Small intestine (tissue), 7 donors: ENCODE data around the gene TSPAN18. TPM values are rescaled to one million over a fixed set of nuclear protein-coding genes. Genes with fewer than 3 reads are reported as not detected.
A peak's percentile ranks its signal among the peaks of the same experiment; 100 is the strongest.

ENCODE experiments used
- DNase-seq, 2 donors: peaks; one replicate each; pipeline versions ENCODE4 v3.0.0 to v3.0.0-alpha.2; 2013
- FAIRE-seq: peaks from 2 replicates; lab custom pipeline; 2012; peaks lifted over from hg19 to GRCh38; lab: Jason Lieb, UNC
- H3K27ac ChIP-seq, 3 donors: one replicate each; pipeline ENCODE4 v1.5.1; 2013; ENCODE audit warnings: low read length in 2 of 3, mild to moderate bottlenecking in 2 of 3, control low read depth in 1 of 3, inconsistent platforms in 1 of 3, low read depth in 1 of 3, moderate library complexity in 1 of 3
- H3K27me3 ChIP-seq, 3 donors: one replicate each; pipeline ENCODE4 v1.6.1; 2013; ENCODE audit warnings: low read length in 3 of 3, inconsistent platforms in 1 of 3; ENCODE audit not compliant: control insufficient read depth in 3 of 3, insufficient read depth in 3 of 3
- H3K36me3 ChIP-seq, 3 donors: one replicate each; pipeline ENCODE4 v1.6.1; 2013; ENCODE audit warnings: low read length in 3 of 3, inconsistent platforms in 1 of 3, low read depth in 1 of 3, mild to moderate bottlenecking in 1 of 3, moderate library complexity in 1 of 3; ENCODE audit not compliant: control insufficient read depth in 3 of 3, insufficient read depth in 2 of 3
- H3K4me1 ChIP-seq, 3 donors: one replicate each; pipeline ENCODE4 v1.6.1; 2013; ENCODE audit warnings: low read length in 2 of 3, inconsistent platforms in 1 of 3, low read depth in 1 of 3, mild to moderate bottlenecking in 1 of 3, moderate library complexity in 1 of 3; ENCODE audit not compliant: control insufficient read depth in 3 of 3, insufficient read depth in 2 of 3
- H3K4me3 ChIP-seq, 3 donors: one replicate each; pipeline ENCODE4 v1.5.1; 2013; ENCODE audit warnings: low read length in 3 of 3, control low read depth in 1 of 3, inconsistent platforms in 1 of 3, low read depth in 1 of 3, mild to moderate bottlenecking in 1 of 3, moderate library complexity in 1 of 3
- H3K9me3 ChIP-seq, 2 donors: one replicate each; pipeline ENCODE4 v1.6.1; 2013; ENCODE audit warnings: low read depth in 1 of 2, low read length in 1 of 2; ENCODE audit not compliant: control insufficient read depth in 2 of 2, insufficient read depth in 1 of 2
- WGBS, 3 donors: extraction: QIAGEN DNeasy Blood & Tissue Kit; methylation state at CpG; one replicate each; pipeline ENCODE4 v1.1.7; 2013; 5-methylcytosine and 5-hydroxymethylcytosine counted together
- polyA plus RNA-seq, 4 donors: library from polyadenylated mRNA; stranded (reverse) in 3 of 4; unstranded in 1 of 4; fragments of 200-250 nt in 3 of 4; fragments of 120-200 nt in 1 of 4; gene quantifications; one replicate each; pipeline versions ENCODE4 v1.2.1 to v1.2.3, GENCODE V29; 2013
- donor health status: healthy with polysubstance abuse.
- donor health status: control.
- donor health status: control.
- donor health status: Bipolar disorder and iron deficiency.
- donor health status: healthy.

Gene TSPAN18
- polyA plus RNA-seq, 4 donors: 1.1 to 45.2 (median 8.8) TPM; not detected in 1

- Histone ChIP-seq H3K4me1 (peaks cover 4 to 48% (median 5%) of the 10 kb centered on the region in 3 donors), H3K36me3 (no peaks in the 10 kb centered on the region), H3K4me3 (no peak overlapping the region), H3K27me3 (no peaks in the 10 kb centered on the region), H3K27ac (peak overlapping the region in 1 of 3 donors; percentile 67), H3K9me3 (no peaks in the 10 kb centered on the region)
- FAIRE-seq (no peak), DNase-seq (peak in 1 of 2 donors; percentile 79)
- WGBS, 3 donors: 12 to 53% (median 13%) methylated on average over 2 of the region's 2 CpGs
Measured at GRCh38 chr11:44952082-44952481, 225.3 kb downstream of the TSPAN18 start.

GRCh38 chr11:44952500-44953260 is 225.9 kb downstream of the TSPAN18 start:
- Histone ChIP-seq H3K9me3 (no peaks in the 10 kb centered on the region), H3K36me3 (no peaks in the 10 kb centered on the region), H3K27ac (peak overlapping the region in 1 of 3 donors; percentile 67), H3K4me3 (no peak overlapping the region), H3K27me3 (no peaks in the 10 kb centered on the region), H3K4me1 (peaks cover 4 to 52% (median 5%) of the 10 kb centered on the region in 3 donors)
- FAIRE-seq (no peak), DNase-seq (peak in 1 of 2 donors; percentile 39)
- 9 to 56% (median 38%) methylated on average over 3 of the region's 3 CpGs for whole genome bisulfite sequencing, 3 donors

GRCh38 chr11:44954051-44954906 is 227.5 kb downstream of the TSPAN18 start:
- Histone ChIP-seq H3K36me3 (no peaks in the 10 kb centered on the region), H3K4me1 (peaks cover 4 to 62% (median 5%) of the 10 kb centered on the region in 3 donors), H3K9me3 (no peaks in the 10 kb centered on the region), H3K27me3 (no peaks in the 10 kb centered on the region), H3K4me3 (no peak overlapping the region), H3K27ac (peak overlapping the region in 2 of 3 donors; percentile 54 to 61)
- DNase-seq (no peak), FAIRE-seq (no peak)
- 64 to 76% (median 72%) methylated on average over 12 of the region's 12 CpGs for WGBS, 3 donors

GRCh38 chr11:44955015-44955738 is 228.4 kb downstream of the TSPAN18 start:
- Histone ChIP-seq H3K27ac (peak overlapping the region in 2 of 3 donors; percentile 54 to 61), H3K4me1 (peaks cover 4 to 64% (median 5%) of the 10 kb centered on the region in 3 donors), H3K36me3 (no peaks in the 10 kb centered on the region), H3K27me3 (no peaks in the 10 kb centered on the region), H3K9me3 (no peaks in the 10 kb centered on the region), H3K4me3 (no peak overlapping the region)
- 29 to 50% (median 31%) methylated on average over 5 of the region's 5 CpGs for WGBS, 3 donors
- no peak for FAIRE-seq
- peak; percentile 83 to 87 for DNase-seq

- Histone ChIP-seq H3K4me3 (no peak overlapping the region), H3K27ac (no peak overlapping the region), H3K36me3 (no peaks in the 10 kb centered on the region), H3K27me3 (no peaks in the 10 kb centered on the region), H3K9me3 (no peaks in the 10 kb centered on the region), H3K4me1 (peaks cover 4 to 60% (median 5%) of the 10 kb centered on the region in 3 donors)
- FAIRE-seq: no peak
- WGBS, 3 donors: 12 to 52% (median 40%) methylated on average over 29 to 35 of the region's 35 CpGs
- DNase-seq: no peak
Measured at GRCh38 chr11:44957040-44957515, 230.3 kb downstream of the TSPAN18 start.

- 40 to 64% (median 43%) methylated on average over 8 of the region's 8 CpGs for WGBS, 3 donors
- Histone ChIP-seq H3K4me1 (peaks cover 4 to 51% (median 5%) of the 10 kb centered on the region in 3 donors), H3K4me3 (no peak overlapping the region), H3K36me3 (no peaks in the 10 kb centered on the region), H3K27me3 (no peaks in the 10 kb centered on the region), H3K27ac (peak overlapping the region in 1 of 3 donors; percentile 56), H3K9me3 (no peaks in the 10 kb centered on the region)
- DNase-seq (peak; percentile 79 to 90), FAIRE-seq (no peak)
Measured at GRCh38 chr11:44957776-44958564, 231.2 kb downstream of the TSPAN18 start.

- 51 to 73% (median 72%) methylated on average over 3 of the region's 3 CpGs for WGBS, 3 donors
- Histone ChIP-seq H3K9me3 (no peaks in the 10 kb centered on the region), H3K27me3 (no peaks in the 10 kb centered on the region), H3K36me3 (no peaks in the 10 kb centered on the region), H3K4me1 (peaks cover 4 to 52% (median 5%) of the 10 kb centered on the region in 3 donors), H3K4me3 (no peak overlapping the region), H3K27ac (peak overlapping the region in 1 of 3 donors; percentile 56)
- FAIRE-seq (no peak), DNase-seq (no peak)
Measured at GRCh38 chr11:44959064-44959463, 232.3 kb downstream of the TSPAN18 start.
